ENCODE results near the gene PLCB3.
"Not testable (repeated sequence)": the region's sequence is repeated elsewhere in the genome, so short reads cannot be mapped to it uniquely, and the experiment has no call there.

PLCB3 gene

DNA sequence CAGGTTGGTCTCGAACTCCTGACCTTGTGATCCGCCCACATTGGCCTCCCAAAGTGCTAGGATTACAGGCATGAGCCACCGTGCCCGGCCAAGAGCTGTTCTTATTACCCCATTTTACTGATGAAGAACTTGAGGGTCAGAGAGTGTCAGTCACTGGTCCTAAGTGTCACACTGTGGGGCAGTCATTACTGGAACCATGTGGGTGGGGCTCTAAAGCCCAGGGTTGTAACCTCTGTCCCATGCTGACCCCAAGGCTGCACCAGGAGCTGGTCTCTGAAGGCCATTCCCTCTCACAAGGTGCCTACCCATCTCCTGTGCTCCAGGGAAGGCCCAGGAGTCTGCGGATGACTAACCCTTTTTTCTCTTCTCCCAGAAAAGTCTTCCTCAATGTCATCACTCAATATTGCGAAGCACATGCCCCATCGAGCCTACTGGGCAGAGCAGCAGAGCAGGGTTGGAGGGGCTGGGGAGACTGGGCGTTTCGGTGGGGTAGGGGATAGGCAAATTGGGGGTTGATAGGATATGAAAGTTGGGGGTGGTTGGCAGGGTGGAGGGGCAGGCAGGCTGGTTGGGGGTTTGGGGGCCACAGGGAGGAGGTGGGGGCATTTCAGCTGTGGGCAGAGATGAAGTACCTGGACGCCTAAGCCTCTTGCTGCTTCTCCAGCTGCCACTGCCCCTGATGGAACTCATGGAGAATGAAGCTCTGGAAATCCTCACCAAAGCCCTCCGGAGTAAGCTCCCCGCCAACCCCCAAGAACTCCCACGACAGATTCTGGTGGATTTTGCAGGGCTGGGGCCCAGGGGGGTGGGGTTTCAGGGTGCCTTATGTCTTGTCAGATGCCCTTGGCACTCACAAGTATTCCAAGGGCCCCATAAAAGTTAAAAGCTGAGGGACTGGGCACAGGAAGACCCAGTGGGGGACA lies 52.0 kb downstream of the PLCB3 start:
- DNase-seq (ENCODE audit: low read depth in 2 of 2) = no peak

DNA sequence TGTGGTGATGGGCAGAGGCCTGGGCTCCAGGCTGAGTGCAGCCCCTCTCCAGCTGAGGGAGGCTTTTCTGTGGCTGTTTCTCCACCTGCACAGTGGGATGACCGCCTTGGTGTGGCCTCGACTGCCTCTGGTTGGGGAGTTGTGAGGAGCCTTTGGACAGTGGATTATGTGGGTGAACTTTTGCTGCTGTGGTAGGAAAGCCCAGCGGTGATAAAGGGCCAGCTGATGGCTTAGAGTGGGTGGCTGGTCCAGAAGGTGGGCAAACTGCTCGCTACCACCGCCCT lies 52.6 kb downstream of the PLCB3 start:
- no peak for DNase-seq (ENCODE audit: low read depth in 2 of 2)

DNA sequence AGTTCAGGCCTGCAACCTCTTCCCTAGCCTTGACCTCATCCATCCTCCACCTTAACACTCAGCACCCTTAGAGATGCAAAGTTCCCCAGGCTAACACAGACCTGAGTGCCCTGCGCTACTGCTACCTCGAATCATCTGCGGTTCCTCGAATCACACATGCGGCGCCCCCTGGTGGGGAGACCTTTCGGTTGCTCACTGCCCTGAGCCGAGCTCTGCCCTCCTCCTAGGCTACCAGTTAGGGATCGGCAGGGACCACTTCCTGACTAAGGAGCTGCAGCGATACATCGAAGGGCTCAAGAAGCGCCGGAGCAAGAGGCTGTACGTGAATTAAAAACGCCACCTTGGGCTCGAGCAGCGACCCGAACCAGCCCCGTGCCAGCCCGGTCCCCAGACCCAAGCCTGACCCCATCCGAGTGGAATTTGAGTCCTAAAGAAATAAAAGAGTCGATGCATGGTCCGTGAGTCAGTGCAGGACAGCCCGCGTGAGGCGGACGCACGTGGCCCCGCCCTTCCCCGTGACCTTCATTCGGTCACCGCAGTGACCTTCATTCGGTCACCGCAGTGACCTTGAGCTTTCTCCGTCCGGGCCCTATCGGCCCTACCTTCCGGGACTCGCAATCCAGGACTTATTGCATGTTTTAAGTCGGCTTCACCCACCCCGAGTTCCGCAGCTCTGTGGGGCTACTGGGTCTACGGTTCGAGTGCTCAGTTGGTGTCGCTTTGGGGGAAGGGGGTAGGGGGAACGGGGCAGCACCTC lies 53.2 kb downstream of the PLCB3 start:
- peak; percentile 84 to 89 for DNase-seq (ENCODE audit: low read depth in 2 of 2)

DNA sequence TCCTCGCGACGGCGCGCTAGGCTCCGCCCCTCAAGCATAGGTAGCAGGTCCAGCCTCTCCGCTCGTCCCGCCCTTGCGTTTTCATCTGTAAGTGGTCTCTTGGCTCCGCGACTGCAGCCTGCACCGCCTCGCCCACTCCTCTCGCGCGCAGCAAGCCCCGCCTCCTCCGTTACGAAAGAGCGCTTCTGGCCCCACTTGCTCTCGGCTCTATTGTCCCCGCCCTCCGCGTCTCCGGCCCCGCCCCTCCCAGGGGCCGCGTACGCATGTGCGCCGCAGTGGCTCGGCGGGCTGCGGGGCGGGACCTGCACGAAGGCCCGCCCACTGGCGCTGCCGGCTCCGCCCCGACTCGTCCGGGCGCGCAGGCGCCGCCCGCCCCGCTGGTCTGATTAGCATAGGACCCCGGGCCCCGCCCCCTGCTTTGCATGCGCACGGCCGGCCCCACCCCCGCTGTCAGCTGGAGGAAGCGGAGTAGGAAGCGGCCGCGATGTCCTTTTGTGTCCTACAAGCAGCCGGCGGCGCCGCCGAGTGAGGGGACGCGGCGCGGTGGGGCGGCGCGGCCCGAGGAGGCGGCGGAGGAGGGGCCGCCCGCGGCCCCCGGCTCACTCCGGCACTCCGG lies 53.9 kb downstream of the PLCB3 start, which contains the start of gene ESRRA:
Gene ESRRA, plus strand, starts transcription at position 450 of the 616 bp plus-strand sequence. CDS start 1,656 bp downstream, outside the sequence.
- peak; percentile 98 to 100 for DNase-seq (ENCODE audit: low read depth in 2 of 2)

DNA sequence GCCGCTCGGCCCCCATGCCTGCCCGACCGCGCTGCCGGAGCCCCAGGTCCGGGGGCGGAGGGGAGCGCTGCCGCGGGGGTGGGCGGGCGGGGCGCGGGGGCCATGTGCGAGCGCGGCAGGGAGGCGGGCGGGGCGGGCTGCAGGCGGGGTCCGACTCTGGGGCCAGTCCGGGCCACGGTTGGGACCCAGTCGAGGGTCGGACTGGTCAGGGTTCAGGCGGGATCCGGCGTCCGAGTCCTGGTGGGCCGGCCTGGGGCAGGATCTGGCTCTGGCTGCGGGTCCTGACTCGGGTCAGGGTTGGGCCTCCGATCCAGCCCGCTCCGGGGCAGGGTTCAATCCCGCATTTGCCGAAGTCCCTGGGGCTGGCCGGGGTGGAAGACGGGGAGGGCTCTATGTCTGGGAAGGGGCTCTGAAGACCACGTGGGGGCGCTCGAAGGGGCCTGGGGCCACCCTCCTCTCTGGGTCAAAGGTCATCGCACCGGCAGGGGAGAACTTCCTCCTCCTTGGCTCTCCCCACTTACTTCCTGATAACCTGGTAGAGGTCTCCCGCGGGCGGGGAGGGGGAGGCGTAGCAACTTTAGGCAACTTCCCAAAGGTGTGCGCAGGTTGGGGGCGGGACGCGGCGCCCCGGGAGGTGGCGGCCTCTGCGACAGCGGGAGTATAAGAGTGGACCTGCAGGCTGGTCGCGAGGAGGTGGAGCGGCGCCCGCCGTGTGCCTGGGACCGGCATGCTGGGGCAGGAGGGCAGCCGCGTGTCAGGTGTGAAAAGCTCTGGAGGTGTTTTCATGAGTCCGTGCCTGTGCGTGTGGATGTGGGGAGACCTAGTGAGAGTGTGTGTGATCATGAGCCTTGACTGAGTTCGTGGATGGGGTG lies 54.6 kb downstream of the PLCB3 start:
- peak; percentile 60 to 69 for DNase-seq (ENCODE audit: low read depth in 2 of 2)

DNA sequence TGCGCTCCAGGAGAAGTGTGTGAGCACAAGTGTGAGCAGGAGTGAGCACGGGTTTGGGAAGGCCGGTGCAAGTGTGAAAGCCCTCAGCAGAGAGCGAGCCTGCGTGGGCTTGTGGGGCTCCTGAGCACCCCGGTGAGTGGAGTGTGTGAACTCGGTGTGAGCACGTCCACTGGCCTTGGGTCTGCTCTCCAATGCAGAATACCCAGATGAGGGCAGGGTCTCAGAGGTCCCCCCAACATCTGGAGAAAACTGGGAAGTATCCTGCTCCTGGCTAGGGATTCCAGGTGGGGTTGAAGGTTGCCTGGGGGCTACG lies 55.2 kb downstream of the PLCB3 start:
- DNase-seq (ENCODE audit: low read depth in 2 of 2) = no peak

DNA sequence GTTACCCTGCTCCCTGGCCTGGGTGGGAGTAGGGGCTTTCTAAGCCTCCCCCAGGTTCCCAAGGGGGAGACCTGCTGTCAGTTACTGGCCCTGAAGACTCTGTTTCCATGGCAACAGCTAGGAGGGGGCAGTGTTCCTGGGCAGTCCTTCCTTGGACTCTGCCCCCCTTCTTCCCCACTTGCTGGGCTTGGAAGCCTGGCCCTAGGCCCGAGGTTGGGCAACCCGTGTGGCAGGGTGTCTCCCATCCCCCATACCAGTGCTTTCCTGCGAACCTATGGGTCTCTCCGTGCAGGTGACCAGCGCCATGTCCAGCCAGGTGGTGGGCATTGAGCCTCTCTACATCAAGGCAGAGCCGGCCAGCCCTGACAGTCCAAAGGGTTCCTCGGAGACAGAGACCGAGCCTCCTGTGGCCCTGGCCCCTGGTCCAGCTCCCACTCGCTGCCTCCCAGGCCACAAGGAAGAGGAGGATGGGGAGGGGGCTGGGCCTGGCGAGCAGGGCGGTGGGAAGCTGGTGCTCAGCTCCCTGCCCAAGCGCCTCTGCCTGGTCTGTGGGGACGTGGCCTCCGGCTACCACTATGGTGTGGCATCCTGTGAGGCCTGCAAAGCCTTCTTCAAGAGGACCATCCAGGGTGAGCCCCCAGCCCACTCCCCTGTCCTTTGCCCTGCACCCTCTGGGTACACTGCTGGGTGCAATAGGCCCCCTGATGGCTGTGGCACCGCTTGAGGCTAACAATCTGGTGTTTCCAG lies 55.7 kb downstream of the PLCB3 start:
- no peak for DNase-seq (ENCODE audit: low read depth in 2 of 2)

DNA sequence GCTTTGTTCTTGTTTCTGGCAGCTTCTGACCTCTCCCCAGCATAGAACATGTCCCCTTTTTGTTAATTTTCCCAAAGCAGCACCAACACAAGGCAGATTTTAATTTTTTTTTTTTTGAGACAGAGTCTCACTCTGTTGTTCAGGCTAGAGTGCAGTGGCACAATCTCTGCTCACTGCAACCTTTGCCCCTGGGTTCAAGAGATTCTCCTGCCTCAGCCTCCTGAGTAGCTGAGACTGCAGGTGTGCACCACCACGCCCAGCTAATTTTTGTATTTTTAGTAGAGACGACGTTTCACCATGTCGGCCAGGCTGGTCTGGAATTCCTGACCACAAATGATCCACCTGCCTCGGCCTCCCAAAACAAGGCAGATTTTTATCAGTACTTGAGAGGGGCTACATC lies 56.5 kb downstream of the PLCB3 start:
- not testable (repeated sequence) for DNase-seq (ENCODE audit: low read depth in 2 of 2)

DNA sequence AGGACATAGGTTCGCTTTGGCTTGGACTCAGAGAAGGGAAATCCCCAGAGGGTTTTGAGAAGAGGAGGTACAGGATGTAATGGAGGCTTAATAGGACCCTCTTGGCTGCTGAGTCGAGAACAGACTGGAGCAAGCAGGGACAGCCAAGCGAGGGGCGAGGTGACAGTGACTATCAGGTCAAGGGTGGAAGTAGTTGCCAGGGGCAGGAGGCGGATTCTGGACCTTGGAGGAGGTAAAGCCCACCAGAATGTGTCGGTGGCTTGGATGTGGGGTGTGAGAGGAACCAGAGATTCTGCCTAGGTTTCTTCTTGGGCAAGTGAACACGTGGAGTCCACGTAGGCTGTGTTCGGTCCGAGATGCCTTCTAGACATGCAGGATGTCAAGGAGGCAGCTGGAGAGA lies 61.6 kb downstream of the PLCB3 start:
- DNase-seq (ENCODE audit: low read depth in 2 of 2) = no peak

DNA sequence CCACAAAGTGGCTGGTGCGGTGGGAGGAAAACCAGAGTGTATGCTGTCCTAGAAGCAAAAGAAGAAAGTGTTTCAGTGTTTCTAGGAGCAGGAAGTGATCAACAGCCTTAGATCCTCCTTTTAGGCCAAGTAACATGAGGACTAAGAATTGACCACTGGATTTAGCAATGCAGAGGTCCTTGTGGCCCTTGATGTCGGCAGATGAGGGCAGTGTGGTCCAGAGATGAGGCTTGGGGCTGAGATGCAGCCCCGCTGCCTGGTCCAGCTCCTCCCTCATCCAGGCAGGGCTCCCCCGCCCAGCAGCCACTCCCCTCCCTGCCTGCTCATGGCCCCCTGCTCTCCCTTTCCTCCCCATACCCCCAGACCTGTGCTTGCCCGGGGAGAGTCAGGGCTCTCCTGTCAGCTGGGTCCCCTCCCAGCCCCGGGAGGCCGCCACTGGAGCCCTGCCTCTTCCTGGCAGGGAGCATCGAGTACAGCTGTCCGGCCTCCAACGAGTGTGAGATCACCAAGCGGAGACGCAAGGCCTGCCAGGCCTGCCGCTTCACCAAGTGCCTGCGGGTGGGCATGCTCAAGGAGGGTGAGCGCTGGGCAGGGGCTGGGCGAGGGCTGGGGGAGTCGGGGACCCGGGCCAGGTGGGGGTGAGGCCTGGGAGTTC lies 62.3 kb downstream of the PLCB3 start:
- DNase-seq (ENCODE audit: low read depth in 2 of 2) = no peak

DNA sequence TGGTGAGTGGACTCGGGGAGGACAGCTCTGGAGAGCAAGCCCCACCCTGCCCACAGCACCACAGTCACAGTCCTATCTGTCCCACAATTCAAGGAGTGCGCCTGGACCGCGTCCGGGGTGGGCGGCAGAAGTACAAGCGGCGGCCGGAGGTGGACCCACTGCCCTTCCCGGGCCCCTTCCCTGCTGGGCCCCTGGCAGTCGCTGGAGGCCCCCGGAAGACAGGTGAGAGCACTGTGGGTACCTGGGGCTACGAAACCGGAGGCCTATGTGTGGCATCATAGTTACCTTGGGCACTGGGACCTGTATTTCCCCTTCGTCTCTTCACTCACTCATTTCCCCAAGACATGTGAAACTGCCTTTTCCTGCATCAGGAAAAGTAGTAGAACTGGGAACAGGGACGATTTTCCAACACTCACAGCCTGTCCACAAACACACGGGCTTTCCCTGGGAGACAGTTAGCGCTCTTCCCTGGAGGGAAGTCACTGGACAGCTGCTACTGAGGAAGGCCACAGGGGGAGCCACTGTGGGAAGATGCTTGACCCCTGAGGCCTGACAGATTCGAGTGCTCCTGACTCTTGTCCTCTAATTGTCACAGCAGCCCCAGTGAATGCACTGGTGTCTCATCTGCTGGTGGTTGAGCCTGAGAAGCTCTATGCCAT lies 62.9 kb downstream of the PLCB3 start:
- DNase-seq (ENCODE audit: low read depth in 2 of 2) = no peak

DNA sequence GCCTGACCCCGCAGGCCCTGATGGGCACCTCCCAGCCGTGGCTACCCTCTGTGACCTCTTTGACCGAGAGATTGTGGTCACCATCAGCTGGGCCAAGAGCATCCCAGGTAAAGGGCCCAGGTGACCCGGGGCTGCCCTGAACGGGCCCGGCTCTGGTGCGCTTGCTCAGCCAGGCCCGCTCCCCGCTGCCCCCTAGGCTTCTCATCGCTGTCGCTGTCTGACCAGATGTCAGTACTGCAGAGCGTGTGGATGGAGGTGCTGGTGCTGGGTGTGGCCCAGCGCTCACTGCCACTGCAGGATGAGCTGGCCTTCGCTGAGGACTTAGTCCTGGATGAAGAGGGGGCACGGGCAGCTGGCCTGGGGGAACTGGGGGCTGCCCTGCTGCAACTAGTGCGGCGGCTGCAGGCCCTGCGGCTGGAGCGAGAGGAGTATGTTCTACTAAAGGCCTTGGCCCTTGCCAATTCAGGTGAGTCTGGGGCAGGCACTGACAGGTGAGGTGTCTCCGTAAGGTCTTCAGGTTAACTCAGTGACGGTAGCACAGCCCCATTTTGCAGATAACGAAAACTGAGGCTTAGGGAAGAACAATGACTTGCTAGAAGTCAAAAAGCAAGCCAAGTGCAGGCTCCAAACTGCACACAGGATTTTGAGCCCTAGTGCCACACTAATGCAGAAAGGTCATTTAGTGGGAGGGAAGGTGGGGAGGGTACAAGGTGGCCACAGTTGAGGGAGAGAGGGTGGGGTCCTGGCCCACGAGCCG lies 63.7 kb downstream of the PLCB3 start:
- DNase-seq (ENCODE audit: low read depth in 2 of 2) = no peak

DNA sequence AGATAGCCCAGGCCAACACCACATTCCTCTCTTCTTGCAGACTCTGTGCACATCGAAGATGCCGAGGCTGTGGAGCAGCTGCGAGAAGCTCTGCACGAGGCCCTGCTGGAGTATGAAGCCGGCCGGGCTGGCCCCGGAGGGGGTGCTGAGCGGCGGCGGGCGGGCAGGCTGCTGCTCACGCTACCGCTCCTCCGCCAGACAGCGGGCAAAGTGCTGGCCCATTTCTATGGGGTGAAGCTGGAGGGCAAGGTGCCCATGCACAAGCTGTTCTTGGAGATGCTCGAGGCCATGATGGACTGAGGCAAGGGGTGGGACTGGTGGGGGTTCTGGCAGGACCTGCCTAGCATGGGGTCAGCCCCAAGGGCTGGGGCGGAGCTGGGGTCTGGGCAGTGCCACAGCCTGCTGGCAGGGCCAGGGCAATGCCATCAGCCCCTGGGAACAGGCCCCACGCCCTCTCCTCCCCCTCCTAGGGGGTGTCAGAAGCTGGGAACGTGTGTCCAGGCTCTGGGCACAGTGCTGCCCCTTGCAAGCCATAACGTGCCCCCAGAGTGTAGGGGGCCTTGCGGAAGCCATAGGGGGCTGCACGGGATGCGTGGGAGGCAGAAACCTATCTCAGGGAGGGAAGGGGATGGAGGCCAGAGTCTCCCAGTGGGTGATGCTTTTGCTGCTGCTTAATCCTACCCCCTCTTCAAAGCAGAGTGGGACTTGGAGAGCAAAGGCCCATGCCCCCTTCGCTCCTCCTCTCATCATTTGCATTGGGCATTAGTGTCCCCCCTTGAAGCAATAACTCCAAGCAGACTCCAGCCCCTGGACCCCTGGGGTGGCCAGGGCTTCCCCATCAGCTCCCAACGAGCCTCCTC lies 64.6 kb downstream of the PLCB3 start:
- DNase-seq (ENCODE audit: low read depth in 2 of 2) = not testable (repeated sequence)

DNA sequence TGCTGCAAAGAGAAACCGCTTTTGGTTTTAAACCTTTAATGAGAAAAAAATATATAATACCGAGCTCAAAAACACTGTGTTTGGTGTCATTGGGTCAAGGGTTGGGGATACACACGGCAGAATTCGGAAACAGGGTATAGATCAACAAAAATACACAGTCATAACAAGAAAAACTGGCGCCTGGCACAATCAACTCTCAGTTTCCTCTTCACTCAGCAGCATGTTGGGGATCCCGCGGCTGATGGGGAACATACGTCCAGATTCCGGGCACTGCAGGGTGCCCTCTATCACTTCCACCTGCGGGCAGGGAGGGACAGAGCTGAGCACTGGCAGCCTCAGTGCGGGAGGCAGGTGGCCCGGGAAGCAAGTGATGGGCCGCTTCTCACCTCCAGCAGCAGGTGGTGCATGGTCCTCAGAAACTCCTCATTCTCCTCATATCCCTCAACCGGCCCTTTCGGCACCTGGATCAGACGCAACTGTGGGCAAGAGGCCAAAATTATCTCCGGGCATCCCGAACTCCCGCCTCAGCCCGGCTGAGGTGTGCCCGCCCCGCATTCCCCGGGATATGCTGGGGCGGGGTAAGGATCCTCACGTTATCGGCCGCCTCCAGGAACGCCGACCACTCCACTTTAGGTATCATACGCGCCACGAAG lies 65.5 kb downstream of the PLCB3 start:
- DNase-seq (ENCODE audit: low read depth in 2 of 2) = no peak

DNA sequence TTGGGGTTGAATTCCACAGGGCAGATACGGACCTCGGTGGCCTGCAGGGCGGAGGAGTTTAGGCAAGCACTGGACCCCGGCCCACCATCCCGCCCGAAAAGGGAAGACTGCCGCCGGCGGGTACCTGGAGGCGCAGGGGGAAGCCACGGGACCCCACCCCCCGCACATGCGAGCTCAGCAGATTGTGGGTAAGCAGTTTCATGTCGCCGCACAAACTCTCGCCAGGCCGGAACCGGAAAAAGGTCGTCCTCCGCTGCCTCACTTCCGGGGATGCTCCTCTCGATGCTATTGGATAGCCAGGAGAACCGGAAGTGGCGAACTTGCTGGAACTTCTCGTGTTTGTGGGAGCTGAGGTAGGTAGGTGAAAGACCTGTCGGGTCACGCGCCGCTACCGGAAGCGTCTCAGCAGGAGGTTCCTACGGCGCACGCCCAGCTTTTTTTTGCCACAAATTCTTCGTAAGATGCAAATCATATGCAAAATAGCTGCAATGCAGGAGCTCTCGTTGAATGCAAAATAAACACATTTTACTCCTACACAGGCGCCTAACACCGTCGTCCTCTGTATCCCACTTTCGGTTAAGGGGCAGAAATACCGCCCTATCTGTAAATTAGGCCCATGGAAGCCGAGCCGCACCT lies 66.1 kb downstream of the PLCB3 start, which contains the start of gene TRMT112:
Gene TRMT112, minus strand, starts transcription at position 235 of the 636 bp plus-strand sequence. Its CDS starts 33 bp downstream, at position 202.
- peak; percentile 92 to 98 for DNase-seq (ENCODE audit: low read depth in 2 of 2)

DNA sequence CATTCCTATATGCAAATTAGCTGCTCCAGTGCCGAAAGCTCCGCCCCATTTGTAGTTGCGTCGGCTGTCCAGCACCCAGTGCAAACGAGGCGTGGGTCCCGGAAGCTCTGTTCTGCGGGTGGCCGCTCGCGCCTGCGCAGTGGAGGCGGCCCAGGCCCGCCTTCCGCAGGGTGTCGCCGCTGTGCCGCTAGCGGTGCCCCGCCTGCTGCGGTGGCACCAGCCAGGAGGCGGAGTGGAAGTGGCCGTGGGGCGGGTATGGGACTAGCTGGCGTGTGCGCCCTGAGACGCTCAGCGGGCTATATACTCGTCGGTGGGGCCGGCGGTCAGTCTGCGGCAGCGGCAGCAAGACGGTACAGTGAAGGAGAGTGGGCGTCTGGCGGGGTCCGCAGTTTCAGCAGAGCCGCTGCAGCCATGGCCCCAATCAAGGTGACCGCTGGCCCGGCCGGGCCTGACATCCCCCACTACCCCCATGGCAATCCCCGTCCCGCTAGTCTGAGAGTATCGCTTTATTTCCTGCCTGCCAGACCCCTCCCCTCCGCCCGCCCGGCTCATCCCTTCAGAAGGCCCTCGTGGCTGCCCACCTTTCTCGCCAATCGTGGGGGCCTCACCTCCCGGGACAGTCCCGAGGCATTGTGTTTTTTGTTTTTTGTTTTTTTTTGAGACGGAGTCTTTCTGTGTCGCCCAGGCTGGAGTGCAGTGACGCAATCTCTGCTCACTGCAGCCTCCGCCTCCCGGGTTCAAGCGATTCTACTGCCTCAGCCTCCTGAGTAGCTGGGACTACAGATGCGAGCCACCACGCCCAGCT lies 66.8 kb downstream of the PLCB3 start, which contains the start of gene PRDX5:
Gene PRDX5, plus strand, starts transcription at position 161 of the 805 bp plus-strand sequence. Its CDS starts 95 bp downstream, at position 256.
- DNase-seq (ENCODE audit: low read depth in 2 of 2) = peak; percentile 89 to 93

Measured in stimulated activated CD8-positive, alpha-beta memory T cell treated with anti-CD3 and anti-CD28 coated beads, Interleukin-7, amount 100 ng/mL, for 4 hours (primary cell).